Anterior cingulate cortex (tissue), 58 donors: ENCODE results near the gene PRRX2.
A peak's percentile ranks its signal among the peaks of the same experiment; 100 is the strongest.

Experiments
- DNase-seq, 58 donors: peaks; one replicate each; lab custom pipeline; 2025; lab: John Stamatoyannopoulos, UW

PRRX2 gene

GRCh38 chr9:129698254-129698757, 32.9 kb downstream of the PRRX2 start:
- DNase-seq, result no peak

- DNase-seq, result no peak
These were observed 35.6 kb downstream of the PRRX2 start for GRCh38 chr9:129701054-129701453.

GRCh38 chr9:129701549-129701948, 36.1 kb downstream of the PRRX2 start:
- DNase-seq, result no peak

GRCh38 chr9:129702589-129703520, 37.4 kb downstream of the PRRX2 start:
- DNase-seq, result no peak

GRCh38 chr9:129703667-129704355, 38.4 kb downstream of the PRRX2 start:
- peak in 3 of 58 donors; percentile 8 to 47 (median 18) for DNase-seq

- no peak for DNase-seq
These were observed 39.4 kb downstream of the PRRX2 start for GRCh38 chr9:129704807-129705206.

- DNase-seq, result no peak
These were observed 43.3 kb downstream of the PRRX2 start for GRCh38 chr9:129708793-129709192.

GRCh38 chr9:129709438-129710168, 44.2 kb downstream of the PRRX2 start:
- no peak for DNase-seq

- DNase-seq, result no peak
These were observed 44.7 kb downstream of the PRRX2 start for GRCh38 chr9:129710169-129710453.

- peak in 16 of 58 donors; percentile 13 to 50 (median 18) for DNase-seq
These were observed 47.4 kb downstream of the PRRX2 start for GRCh38 chr9:129712634-129713401.

GRCh38 chr9:129713402-129713679, 47.9 kb downstream of the PRRX2 start:
- DNase-seq, result no peak

- peak in 8 of 58 donors; percentile 8 to 47 (median 20) for DNase-seq
These were observed 49.1 kb downstream of the PRRX2 start for GRCh38 chr9:129714511-129715061.

- no peak for DNase-seq
These were observed 50.6 kb downstream of the PRRX2 start for GRCh38 chr9:129716091-129716490.

- no peak for DNase-seq
These were observed 52.5 kb downstream of the PRRX2 start for GRCh38 chr9:129717991-129718390.

- no peak for DNase-seq
These were observed 53.2 kb downstream of the PRRX2 start for GRCh38 chr9:129718647-129719046.

GRCh38 chr9:129719135-129719534, 53.7 kb downstream of the PRRX2 start:
- DNase-seq, result no peak

GRCh38 chr9:129720181-129720864, 54.9 kb downstream of the PRRX2 start:
- no peak for DNase-seq

- DNase-seq, result no peak
These were observed 55.6 kb downstream of the PRRX2 start for GRCh38 chr9:129720865-129721545.

- DNase-seq, result no peak
These were observed 57.5 kb downstream of the PRRX2 start for GRCh38 chr9:129722913-129723312.
